Fibroblast of skin of right biceps (primary cell): ENCODE results near the gene ZNF827.
A peak's percentile ranks its signal among the peaks of the same experiment; 100 is the strongest.

Source experiments
- DNase-seq: peaks from one replicate; pipeline ENCODE4 v3.0.0-alpha.2; 2013

Gene ZNF827

DNA sequence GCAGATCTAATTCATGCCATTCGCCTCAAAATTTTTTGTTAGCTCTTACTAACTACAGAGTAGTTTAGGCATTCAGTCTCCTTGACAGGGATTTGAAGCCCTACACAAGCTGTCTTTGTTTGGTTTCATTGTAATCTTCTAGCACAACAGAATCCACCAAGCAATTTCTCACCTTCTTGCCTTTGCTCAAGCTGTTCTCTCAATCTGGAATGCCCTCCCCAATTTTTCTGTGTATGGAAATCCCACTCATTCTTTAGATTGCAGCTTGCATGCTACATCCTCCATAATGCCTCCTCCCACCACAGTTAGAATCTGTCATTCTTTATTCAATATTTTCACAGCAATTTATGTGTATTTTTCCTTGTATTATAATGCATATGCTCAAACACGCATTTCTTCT lies 195.0 kb downstream of the ZNF827 start:
- DNase-seq = no peak

DNA sequence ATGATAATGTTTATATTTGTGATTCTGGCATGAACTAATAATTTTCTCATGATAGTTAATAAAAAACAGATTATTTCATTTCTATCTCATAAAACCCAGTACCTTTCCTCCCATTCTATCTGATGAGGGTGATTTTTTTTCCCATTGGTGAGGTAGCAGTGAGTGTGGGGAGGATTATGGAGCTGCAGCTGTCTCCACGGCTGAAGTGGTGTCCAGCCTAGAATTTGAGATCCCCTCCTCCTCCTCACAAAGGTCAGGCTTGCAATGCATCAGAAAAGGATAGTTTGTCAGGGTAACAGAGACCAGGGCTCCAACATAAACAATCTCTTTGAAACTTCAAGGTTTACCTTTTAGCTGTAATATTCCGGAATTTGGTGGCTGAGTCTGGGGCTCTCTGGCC lies 197.8 kb downstream of the ZNF827 start:
- no peak for DNase-seq

DNA sequence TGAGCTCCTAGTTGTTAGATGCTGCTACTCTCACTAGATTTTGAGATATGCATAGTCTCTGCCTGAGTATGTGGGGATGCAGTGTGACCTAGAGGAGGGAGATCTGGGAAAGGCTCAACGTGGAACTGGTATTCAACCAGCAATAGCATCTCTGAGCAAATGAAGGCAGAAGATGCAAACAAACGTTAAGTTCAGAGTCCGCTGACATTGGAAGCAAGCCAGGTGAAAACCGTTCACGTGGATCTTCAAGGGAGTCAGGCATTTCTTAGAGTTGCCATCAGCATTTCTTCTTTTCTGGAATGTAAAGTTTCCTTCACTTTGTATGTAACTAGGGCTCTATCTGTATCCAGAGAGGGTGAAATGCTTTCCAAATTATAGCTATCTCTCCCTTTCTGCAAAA lies 198.8 kb downstream of the ZNF827 start:
- DNase-seq = peak; percentile 37

DNA sequence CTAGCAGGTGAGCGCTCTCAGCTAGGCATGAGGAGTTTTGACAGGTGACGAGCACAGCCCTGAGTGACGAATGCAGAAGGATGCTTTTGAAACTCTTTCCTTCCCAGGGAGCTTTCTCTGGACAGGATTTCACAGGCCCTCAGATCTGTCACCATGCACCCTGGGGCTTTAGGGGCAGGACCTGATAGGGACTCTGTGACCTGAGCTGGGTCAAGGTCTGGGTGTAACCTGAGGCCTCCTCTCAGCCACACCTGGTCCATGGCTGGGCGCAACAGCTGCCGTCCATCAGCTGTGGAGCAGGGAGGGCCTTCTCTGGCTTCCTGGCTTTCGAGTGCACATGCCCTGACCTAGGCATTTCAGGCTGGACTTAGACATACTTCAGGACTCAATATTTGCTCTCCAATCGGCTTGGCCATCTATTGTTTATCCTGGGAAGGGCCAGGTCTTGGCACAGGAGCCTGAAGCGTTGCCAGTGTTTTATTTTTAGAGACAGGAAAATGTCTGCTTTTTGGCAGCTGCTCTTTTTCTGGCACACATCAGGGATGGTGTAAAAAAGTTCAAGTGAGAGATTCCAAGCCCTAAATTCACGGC lies 202.3 kb downstream of the ZNF827 start:
- DNase-seq = peak; percentile 44

DNA sequence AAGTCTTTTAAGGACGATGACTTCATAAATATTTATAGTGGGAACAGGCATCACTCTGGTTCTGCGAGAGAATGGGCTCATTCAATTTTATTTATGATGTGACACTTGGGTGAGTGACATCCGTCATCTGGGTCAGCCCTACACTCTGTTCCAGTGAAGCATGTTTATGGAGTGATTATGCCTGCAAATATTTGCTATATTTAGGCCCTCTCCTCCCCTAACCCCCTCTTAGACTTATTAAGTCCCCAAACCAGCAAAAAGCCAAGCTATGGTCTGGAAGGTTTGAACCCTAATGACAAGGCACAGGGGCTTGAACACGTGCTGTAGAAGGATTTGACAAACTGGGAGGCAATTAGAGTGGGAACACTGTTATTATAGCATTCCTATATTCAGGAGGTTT lies 202.8 kb downstream of the ZNF827 start:
- DNase-seq = peak; percentile 38

DNA sequence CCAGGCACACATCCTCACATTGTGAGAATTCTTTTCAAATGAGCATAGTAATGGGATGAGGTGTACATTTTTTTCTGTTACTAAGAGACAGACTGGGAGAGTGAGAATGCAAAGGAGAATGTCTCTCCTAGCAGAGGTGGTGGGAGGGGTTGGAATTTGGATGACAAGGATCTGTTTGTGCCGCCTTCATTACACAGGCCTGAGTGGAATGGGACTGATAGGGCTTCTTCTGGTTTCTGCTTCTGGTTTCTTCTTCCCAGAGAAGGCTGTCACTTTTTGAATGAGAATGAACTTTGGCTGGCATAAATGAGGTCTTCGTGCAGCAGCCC lies 203.3 kb downstream of the ZNF827 start:
- DNase-seq = peak; percentile 98

DNA sequence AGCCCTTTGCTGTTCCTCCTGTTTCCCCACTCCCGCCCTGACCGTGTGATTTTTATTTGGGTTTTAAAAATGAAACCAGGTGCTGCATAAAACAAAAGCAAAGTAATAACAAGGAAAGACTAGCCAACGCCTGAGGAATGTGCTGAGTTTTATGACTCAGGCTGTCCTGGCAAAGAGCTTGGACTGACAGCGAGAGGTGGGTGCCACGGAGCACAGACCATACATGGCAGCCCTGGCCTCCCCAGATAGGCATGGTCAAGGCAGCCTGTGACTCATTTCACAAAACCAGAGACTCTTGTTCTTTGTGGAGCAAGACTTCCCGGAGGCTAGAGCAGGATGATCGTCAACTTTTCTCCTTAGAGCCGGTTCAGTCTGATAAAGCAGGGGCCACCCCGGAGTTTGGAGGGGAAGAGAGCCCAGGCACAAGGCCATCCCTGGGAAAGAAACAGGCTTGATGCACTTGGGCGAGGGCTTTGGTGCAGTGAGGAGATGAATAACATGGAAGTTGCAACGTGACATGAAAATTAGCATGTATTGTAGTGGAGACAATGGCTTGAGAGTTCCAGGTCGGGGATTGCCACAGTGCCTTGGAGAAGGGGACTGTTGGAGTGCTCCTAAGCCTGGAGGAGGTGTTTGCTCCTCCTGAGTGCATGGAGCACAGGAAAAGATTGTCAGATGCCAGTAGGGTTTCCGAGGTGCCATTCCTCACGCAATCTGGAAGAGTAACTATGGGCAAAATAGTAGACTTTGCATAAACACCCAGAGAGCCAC lies 203.9 kb downstream of the ZNF827 start:
- peak; percentile 98 for DNase-seq

DNA sequence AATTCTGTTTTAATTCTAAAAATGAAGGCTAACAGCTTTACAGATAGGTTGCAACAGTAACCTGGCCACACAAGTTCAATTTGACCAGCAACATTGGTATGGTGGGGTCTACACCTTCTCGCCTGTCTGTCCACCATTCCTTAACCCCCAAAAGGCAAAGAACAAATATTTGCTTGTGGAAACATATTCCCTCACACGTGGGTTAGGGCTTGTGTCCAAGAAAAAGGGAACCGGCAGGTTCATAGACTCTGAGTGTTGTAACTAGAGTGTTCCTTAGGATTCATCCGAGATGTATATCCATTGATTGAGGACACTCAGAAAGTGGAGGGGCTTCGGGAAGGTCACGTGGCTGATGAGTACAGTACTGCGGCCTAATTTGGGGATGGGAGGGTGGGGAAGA lies 204.6 kb downstream of the ZNF827 start:
- DNase-seq = no peak

DNA sequence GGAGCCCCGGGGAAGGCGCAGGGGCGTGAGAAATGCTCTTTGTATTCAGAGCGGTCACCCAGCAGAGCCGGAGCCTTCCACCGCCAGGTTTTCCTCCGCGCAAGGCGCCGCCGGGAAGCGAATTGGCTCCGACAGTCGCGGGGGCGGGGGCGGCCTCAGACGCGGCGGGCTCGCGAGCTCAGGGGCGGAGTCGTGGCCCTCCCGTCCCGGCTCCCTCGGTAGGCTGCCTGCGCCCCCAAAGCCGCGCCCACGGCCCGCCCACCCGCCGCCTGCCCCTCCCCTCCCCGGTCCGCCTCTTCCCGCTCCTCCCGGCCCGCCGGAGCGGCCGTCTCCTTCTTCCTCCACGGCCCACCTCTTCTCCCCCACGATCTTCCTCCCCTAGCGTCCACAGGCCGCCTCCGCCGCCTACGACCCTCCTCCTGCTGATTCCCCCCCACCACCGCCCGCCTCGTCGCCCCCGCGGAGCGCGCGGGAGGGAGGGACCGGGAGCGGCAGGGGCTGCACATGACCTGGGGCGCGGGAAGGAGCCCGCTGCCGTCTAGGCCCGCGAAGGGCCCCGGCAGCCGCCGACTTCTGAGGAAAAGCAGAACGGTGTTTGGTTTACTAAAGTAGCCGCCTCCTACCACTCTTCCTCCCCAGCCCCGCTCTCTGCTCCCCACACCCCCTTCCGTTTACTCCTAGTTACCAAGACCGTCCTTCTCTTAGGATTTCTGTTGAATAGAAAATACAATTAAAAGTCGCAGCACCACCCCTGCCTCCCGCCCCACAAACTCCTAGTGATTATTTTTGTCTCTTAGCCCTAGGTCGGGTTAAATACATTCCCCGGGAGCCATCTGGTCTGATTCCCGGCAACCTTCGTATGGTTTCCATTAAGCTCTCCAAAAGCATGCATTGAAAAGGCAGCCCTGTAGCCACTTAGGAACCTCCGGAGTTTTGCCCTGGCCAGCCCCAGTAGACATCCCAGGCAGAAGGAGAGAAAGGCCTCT lies 205.4 kb downstream of the ZNF827 start:
- DNase-seq = peak; percentile 97

DNA sequence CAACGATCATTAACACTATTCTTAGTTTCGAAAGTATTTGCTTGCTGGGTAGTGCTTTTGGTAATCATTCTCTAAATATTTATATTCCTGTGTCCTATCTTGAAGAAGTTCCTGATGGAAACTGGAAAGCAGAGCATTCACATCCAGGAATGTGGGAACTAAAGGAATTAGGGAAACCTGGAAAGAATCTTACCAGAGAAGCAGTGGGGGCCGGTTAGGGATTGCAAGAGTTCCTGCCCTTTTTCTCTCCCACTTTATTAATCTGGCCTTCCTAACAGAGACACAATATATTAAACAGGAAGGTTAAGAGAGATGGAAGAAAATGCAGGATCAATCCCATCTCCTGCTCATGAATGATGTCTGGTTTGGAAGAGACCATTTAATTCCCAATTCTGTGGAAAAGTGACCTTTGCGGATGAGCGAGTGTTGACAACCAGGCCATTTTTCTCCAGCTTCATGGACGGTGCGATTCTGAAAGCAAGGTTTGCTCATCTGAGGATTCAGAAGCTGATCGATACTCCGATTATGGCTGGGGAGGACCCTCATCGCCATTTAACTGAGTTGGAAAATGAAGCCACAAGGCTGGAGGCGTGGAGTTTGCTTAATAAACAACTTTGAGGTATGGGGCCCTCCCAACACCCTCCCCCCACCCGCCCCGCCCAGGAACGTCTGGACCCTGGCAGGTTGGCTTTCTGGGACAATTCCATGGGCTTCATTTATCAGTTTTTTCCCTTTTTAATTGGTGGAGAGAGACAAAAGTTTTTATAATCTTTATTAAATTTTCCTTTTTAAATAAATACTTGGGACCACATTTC lies 206.4 kb downstream of the ZNF827 start:
- DNase-seq = peak; percentile 23

DNA sequence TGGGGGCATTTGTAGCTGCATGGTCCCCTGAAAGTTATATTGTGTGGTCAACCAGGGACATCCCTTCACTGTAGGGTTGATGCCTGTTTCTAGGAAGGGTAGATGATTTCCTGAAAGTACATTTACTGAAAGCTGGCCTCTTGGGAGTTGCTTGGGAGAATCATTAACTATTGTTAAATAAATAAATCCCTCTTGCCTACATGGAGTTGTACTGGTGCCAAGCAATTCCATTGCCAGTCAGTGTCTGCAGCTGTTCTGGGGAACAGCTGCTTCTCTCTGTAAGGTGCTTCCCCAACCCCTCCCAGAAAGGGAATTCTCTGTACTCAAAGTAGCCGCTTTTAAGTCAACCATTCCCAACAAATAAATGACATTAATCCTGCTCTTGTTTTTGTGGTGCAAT lies 207.6 kb downstream of the ZNF827 start:
- DNase-seq = peak; percentile 58

DNA sequence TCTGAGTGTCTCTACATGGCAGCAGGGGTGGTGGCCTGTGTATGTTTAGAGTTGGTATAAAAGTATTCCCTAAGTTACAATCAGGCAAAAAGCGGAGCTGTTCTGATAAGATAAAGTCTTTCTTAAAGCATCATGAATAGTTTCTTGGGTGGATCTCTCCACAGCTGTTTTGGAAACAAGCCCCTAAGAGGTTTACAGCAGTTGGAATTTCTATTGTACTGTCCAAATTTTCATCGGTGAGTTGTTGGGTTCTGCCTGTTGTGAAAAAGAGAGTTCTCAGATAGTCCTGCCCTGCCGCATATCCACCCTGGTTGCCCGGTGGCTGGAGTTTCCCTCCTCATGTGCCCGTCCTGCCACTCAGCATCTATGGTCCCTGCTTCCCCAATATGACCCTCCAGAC lies 208.6 kb downstream of the ZNF827 start:
- DNase-seq = no peak

DNA sequence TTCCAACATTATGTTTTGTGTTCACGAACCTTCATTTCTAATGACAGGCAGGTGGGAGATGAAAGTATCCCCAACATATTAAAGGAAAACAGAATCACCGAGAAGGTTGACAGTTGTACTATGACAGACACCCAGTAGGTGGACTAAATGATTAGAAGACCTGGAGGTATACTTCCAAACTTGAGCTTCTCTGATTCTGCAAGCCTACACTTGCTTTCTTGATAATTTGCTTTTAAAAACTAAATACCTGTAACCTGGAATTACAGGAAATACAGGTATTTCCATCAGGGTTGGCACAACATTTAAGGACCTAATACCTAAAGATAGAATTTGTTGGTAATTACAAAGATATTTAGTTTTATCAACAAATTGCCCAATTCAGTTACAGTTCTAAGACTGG lies 215.3 kb downstream of the ZNF827 start:
- no peak for DNase-seq

DNA sequence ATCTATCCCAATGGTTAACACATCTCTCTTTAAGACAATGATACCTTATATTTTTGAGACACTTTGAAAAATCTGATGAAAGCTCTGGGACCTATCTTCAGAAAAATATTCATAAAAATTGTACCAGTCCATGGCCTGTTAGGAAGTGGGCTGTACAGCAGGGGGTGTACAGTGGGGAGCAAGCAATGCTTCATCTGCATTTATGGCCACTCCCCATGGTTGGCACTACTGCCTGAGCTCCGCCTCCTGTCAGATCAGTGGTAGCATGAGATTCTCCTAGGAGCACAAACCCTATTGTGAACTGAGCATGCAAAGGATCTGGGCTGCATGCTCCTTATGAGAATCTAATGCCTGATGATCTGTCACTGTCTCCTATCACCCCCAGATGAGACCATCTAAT lies 216.1 kb downstream of the ZNF827 start:
- no peak for DNase-seq

DNA sequence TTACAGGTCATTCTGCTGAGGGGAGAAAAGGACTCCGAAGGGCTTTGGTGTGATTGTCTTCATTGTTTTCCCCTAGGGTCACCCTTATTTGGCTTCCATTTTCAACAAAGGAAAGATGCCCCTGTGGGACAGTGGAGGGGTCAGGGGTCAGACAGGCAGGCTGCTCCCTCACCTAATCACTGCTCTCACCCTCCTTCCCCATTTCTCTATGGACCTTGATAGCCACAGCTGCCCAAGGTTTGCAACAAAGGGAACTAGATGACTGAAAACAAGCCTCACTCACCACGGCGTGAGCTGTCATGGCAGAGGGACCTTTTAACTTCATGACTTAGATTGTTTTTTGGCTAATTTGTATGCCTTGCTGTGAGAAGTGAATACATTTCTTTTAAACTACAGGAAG lies 218.0 kb downstream of the ZNF827 start:
- no peak for DNase-seq

DNA sequence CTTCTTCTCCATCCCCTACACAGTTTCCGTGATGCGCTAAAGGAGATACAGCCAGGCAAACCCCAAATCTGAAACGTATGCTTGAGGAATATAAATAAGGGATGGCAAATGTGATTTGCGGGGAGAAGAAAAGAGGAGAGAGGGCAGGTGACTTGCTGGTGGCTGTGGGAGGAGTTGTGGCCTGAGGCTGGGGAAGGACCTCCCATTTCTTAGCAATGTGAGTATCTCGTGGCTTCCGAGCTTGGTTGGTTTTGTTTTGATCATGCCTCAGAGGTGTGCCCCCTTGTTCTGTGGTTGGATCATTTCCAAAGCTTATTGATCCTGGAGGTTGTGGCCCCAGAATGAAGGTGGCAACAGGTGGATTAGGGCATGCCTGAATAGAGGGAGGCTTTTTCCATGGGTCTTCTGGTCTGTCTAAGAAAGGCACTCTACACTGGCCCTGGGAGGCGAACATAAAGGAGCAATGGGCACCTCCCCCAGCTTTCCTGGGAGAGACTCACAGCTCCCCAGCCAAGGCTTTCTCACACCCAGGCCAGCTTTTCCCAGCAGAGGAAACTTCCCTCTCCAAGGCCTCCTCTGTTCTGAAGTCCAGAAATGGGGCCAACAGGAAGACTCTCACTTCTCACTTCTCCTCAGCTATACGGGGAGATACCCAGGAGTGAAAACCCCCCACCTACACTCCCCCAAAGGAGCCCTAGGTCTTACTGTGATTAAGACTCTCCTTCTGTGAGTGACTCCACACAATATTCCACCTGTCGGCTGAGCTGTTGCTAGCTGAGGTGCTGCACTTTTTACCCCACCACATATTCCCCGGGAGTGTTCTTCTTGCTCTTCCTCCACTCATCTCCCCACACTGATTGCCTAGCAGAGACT lies 218.6 kb downstream of the ZNF827 start:
- DNase-seq = no peak

DNA sequence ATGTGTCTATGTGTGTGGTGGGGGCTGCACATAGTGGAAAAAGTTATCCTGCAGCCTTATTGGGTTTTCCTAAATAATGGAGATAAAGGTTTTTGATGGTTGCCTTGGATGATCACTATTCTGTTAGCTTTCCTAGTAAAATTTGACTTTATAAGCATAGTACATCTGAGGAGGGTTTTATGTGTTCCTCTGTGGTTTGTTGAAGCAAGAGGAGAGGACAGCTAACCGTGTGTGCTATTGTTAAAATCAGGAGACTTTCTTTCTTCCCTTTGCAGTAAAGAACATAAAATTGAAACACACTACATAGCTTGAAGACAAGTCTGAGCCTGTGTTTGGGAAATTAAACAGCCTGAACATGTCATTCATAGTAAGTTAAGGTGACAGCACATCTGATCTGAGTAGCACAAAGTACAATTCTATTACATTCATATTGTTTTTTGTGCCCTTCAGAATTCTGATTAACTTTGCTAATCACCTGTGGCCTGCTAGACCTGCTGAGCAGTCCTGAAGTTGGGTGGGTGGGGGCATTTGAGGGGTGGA lies 221.9 kb downstream of the ZNF827 start:
- no peak for DNase-seq

DNA sequence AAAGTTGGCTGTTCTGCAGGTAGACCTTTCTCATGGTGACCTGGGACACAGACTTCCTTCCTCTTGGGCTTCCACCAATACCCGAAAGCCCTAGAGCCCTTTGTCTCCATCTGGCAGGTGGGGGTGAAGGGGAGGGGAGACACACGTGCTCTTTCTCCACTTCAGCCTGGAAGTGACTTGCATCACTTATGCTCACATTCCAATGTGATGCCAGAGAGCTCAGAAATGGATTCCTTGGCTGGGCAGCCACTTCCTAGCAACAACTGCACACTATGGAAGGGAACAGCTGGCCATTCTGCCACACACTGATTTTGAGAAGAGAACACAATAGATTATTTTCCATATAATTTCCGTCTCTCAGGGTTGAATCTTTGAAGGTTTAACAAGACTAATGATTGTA lies 222.4 kb downstream of the ZNF827 start:
- DNase-seq = peak; percentile 40

DNA sequence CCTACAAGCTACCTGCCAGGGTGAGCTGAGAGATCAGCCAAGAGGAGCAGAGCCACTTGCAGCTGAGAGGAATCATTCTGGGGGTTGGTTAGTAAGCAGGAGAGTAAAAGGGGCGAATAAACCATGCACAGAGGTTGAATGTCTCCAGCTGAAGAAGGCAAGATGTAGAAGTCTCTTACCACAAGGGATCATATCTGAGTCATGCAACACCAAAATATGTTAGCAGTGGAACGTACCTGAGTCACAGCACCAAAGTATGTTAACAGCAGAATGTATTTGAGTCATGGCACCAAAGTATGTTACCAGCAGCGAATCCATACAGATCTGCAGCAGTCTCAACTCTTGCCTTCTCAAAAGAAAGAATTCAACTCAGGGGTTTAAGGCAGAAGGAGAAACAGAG lies 228.8 kb downstream of the ZNF827 start:
- DNase-seq = peak; percentile 97

DNA sequence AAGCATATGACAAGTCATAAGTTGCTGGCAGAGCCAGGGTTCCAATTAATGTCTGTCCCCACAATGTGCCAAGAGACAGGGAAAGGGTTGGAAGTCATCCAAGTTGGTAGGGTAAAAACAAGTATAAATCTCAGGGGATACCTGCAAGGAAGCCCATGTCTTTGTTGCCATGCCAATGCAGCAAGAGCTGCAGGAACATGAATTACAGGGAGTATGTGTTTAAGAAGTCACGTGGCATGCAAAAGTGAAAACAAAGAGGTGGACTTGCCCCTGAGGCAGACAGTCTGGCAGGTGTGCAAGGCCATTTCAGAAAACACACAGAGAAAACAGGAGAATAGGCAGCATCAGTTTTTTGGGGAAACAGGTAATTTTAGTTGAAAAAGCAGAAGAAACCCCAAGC lies 229.3 kb downstream of the ZNF827 start:
- no peak for DNase-seq
